Gastrocnemius medialis (tissue), 4 donors: Measurements from ENCODE around the gene PIM3. TPM values are rescaled to one million over a fixed set of nuclear protein-coding genes. Genes with fewer than 3 reads are reported as not detected.

Source experiments
- ATAC-seq, 2 donors: fragments of 150-250 bp; one replicate each; pipeline ENCODE4 v1.9.1; 2016
- DNase-seq, 2 donors: peaks; one replicate each; pipeline ENCODE4 v3.0.0-alpha.2; 2019
- H3K27ac ChIP-seq, 4 donors: fragments of 200-600 bp; sonication (generic); 1 replicate in 1 of 4; 2 replicates in 3 of 4; pipeline ENCODE4 v1.5.1; 2016 to 2018; ENCODE audit warnings: mild to moderate bottlenecking in 2 of 4, moderate library complexity in 1 of 4
- H3K27me3 ChIP-seq, 3 donors: fragments of 200-600 bp; sonication (generic) in 2 of 3; 1 replicate in 1 of 3; 2 replicates in 2 of 3; pipeline versions ENCODE4 v1.5.1 to v1.6.0; 2016 to 2019; ENCODE audit warnings: mild to moderate bottlenecking in 1 of 3, moderate library complexity in 1 of 3
- H3K36me3 ChIP-seq, 2 donors: fragments of 200-600 bp; sonication (generic) in 1 of 2; one replicate each; pipeline ENCODE4 v1.5.1; 2017 to 2018
- H3K4me1 ChIP-seq, 2 donors: fragments of 200-600 bp; sonication (generic) in 1 of 2; one replicate each; pipeline ENCODE4 v1.5.1; 2016 to 2017; ENCODE audit warnings: mild to moderate bottlenecking in 2 of 2
- H3K4me3 ChIP-seq, 4 donors: fragments of 200-600 bp; sonication (generic) in 3 of 4; 1 replicate in 1 of 4; 2 replicates in 3 of 4; pipeline ENCODE4 v1.5.1; 2016 to 2019; ENCODE audit warnings: mild to moderate bottlenecking in 2 of 4
- H3K9me3 ChIP-seq, 3 donors: fragments of 200-600 bp; sonication (generic) in 2 of 3; 1 replicate in 1 of 3; 2 replicates in 2 of 3; pipeline ENCODE4 v1.5.1; 2016 to 2019
- CTCF ChIP-seq, 5 experiments: fragments of 450-650 bp in 3 of 5; fragments of 200-600 bp in 2 of 5; sonication (generic) in 2 of 5; IDR thresholded peaks in 4 of 5; conservative IDR thresholded peaks in 1 of 5; 1 replicate in 4 of 5; 2 replicates in 1 of 5; pipeline ENCODE4 v1.5.1; 2016 to 2019; ENCODE audit warnings: antibody characterized with exemption in 5 of 5, mild to moderate bottlenecking in 3 of 5, moderate library complexity in 3 of 5
- POLR2A ChIP-seq, 2 donors: fragments of 450-650 bp; IDR thresholded peaks; one replicate each; pipeline ENCODE4 v1.6.1; 2017; ENCODE audit warnings: antibody characterized with exemption in 2 of 2, mild to moderate bottlenecking in 2 of 2, moderate library complexity in 2 of 2
- in situ Hi-C, 4 donors: fragments of 200-750 bp; cut with MboI; loops; one replicate each; pipeline versions ENCODE4 v1.15.0 to v1.8.0; 2017; ENCODE audit warnings: low sequenced_read_pairs in 4 of 4
- intact Hi-C: fragments of 100-400 bp; cut with DNase I; formaldehyde crosslinking; loops from one replicate; pipeline ENCODE4 v1.15.1; 2023; ENCODE audit warnings: low total_unique reads
- total RNA-seq, 4 donors: library from RNA; depleted of rRNA; stranded (reverse); fragments of >200 nt; gene quantifications; one replicate each; pipeline versions ENCODE4 v1.1.0 to v1.2.3, GENCODE V29; 2016

The PIM3 gene
- total RNA-seq, 4 donors from 2014 or later: 165 to 327 (median 188) TPM

GRCh38 chr22:49928185-49928495 lies 32.4 kb upstream of the PIM3 start:
- ATAC-seq: no peak
- Histone ChIP-seq H3K27ac (no peak overlapping the region), H3K4me1 (peaks cover 26 to 29% of the 10 kb centered on the region in 2 donors), H3K27me3 (peaks cover 0 to 7% (median 4%) of the 10 kb centered on the region in 3 donors), H3K9me3 (no peaks in the 10 kb centered on the region), H3K4me3 (no peak overlapping the region), H3K36me3 (peaks cover 0 to 12% of the 10 kb centered on the region in 2 donors)
- intact Hi-C loops (no loop called here), in situ Hi-C loops (no loop called here)
- no peak for DNase-seq
- TF ChIP-seq CTCF (IDR thresholded peaks at IDR 0.05 in 4 of 5, conservative IDR thresholded peaks at IDR 0.05 in 1 of 5) (no peak), POLR2A (IDR thresholded peaks at IDR 0.05) (no peak)

GRCh38 chr22:49928555-49929210 lies 31.9 kb upstream of the PIM3 start:
- no peak for DNase-seq
- peaks cover 0 to 8% of the 10 kb centered on the region in 2 donors for H3K36me3 ChIP-seq

GRCh38 chr22:49929211-49929979 lies 31.2 kb upstream of the PIM3 start:
- Histone ChIP-seq H3K4me1 (peaks cover 38 to 42% of the 10 kb centered on the region in 2 donors), H3K36me3 (peaks cover 0 to 8% of the 10 kb centered on the region in 2 donors), H3K27ac (peak overlapping the region in 1 of 4 donors; percentile 97), H3K4me3 (peak overlapping the region in 1 of 4 donors; percentile 18), H3K9me3 (no peaks in the 10 kb centered on the region), H3K27me3 (peaks cover 0 to 7% (median 4%) of the 10 kb centered on the region in 3 donors)
- ATAC-seq: peak; percentile 9 to 16
- in situ Hi-C loops (no loop called here), intact Hi-C loops (loop anchor here (1.0 kb wide), 1 partner anchor 101 kb away; no protein-coding TSS in a partner anchor)
- DNase-seq: peak in 1 of 2 donors; percentile 59
- TF ChIP-seq CTCF (IDR thresholded peaks at IDR 0.05 in 4 of 5, conservative IDR thresholded peaks at IDR 0.05 in 1 of 5): peak in 4 of 5 experiments; percentile 97 to 100 (median 99)
- no peak for TF ChIP-seq POLR2A (IDR thresholded peaks at IDR 0.05)

More at GRCh38 chr22:49928555-49929210, 31.9 kb upstream of the PIM3 start:
- Histone ChIP-seq H3K27ac (no peak overlapping the region), H3K4me1 (peaks cover 31 to 35% of the 10 kb centered on the region in 2 donors), H3K4me3 (no peak overlapping the region), H3K9me3 (no peaks in the 10 kb centered on the region), H3K27me3 (peaks cover 0 to 7% (median 4%) of the 10 kb centered on the region in 3 donors)
- no peak for TF ChIP-seq POLR2A (IDR thresholded peaks at IDR 0.05)
- TF ChIP-seq CTCF (IDR thresholded peaks at IDR 0.05 in 4 of 5, conservative IDR thresholded peaks at IDR 0.05 in 1 of 5): no peak
- intact Hi-C loops: loop anchor here (1.0 kb wide), 1 partner anchor 102 kb away; no protein-coding TSS in a partner anchor
- in situ Hi-C loops: no loop called here
- ATAC-seq: no peak

- Histone ChIP-seq H3K4me1 (peaks cover 42 to 48% of the 10 kb centered on the region in 2 donors), H3K27me3 (peaks cover 0 to 7% (median 4%) of the 10 kb centered on the region in 3 donors), H3K36me3 (peaks cover 0 to 8% of the 10 kb centered on the region in 2 donors), H3K9me3 (no peaks in the 10 kb centered on the region), H3K27ac (peak overlapping the region; percentile 64 to 99 (median 96)), H3K4me3 (peak overlapping the region in 1 of 4 donors; percentile 18)
- intact Hi-C loops (loop anchor here (1.0 to 10.0 kb wide), 4 partner anchors 63 to 412 kb away; partner anchors contain the start of genes PPP6R2 and SELENOO), in situ Hi-C loops (loop anchor here (5.0 to 10.0 kb wide), 6 partner anchors 55 to 275 kb away; partner anchors contain the start of gene SELENOO (in 1 of the 4))
- DNase-seq: peak in 1 of 2 donors; percentile 53
- ATAC-seq: no peak
- TF ChIP-seq POLR2A (IDR thresholded peaks at IDR 0.05): no peak
- no peak for TF ChIP-seq CTCF (IDR thresholded peaks at IDR 0.05 in 4 of 5, conservative IDR thresholded peaks at IDR 0.05 in 1 of 5)
These were observed 30.5 kb upstream of the PIM3 start for GRCh38 chr22:49929994-49930575.
